C4-2B (cell line): ENCODE results near the gene UCP3.

Source experiments
- CTCF ChIP-seq: fragments of 450-650 bp; conservative IDR thresholded peaks from 2 replicates; pipeline ENCODE4 v1.5.1; 2017; ENCODE audit warnings: mild to moderate bottlenecking
- ZFX ChIP-seq: fragments of 450-650 bp; IDR thresholded peaks from 2 replicates; pipeline ENCODE4 v1.6.1; 2017

- TF ChIP-seq CTCF (no peak), ZFX (no peak)
Observed at GRCh38 chr11:73972620-73973449, 36.0 kb downstream of the UCP3 start.
